D341Med (cell line): ENCODE measurements around the gene ZNF746.

Experiments used
- DNase-seq: peaks from one replicate; pipeline ENCODE4 v3.0.0; 2012; ENCODE audit warnings: low spot score

Gene ZNF746

GRCh38 chr7:149490083-149490760 is 7.4 kb downstream of the ZNF746 start:
- no peak for DNase-seq

GRCh38 chr7:149489391-149490024 is 8.1 kb downstream of the ZNF746 start:
- DNase-seq, result peak; percentile 65

- no peak for DNase-seq
Observed at GRCh38 chr7:149479568-149479967, 18.0 kb downstream of the ZNF746 start.

- no peak for DNase-seq
Observed at GRCh38 chr7:149478754-149479153, 18.9 kb downstream of the ZNF746 start.

- no peak for DNase-seq
Observed at GRCh38 chr7:149477494-149478443, 19.8 kb downstream of the ZNF746 start.

- DNase-seq, result no peak
Observed at GRCh38 chr7:149476791-149477190, 20.8 kb downstream of the ZNF746 start.

- DNase-seq, result no peak
Observed at GRCh38 chr7:149475121-149476045, 22.2 kb downstream of the ZNF746 start.

GRCh38 chr7:149474309-149475120 is 23.1 kb downstream of the ZNF746 start:
- DNase-seq, result no peak

GRCh38 chr7:149473251-149473650 is 24.4 kb downstream of the ZNF746 start:
- no peak for DNase-seq

GRCh38 chr7:149471289-149471953 is 26.2 kb downstream of the ZNF746 start:
- no peak for DNase-seq

GRCh38 chr7:149469806-149470205 is 27.8 kb downstream of the ZNF746 start:
- no peak for DNase-seq

- DNase-seq, result no peak
Observed at GRCh38 chr7:149468208-149468607, 29.4 kb downstream of the ZNF746 start.

GRCh38 chr7:149467321-149467859 is 30.2 kb downstream of the ZNF746 start:
- DNase-seq, result no peak

- no peak for DNase-seq
Observed at GRCh38 chr7:149466364-149466763, 31.2 kb downstream of the ZNF746 start.

GRCh38 chr7:149463500-149464161 is 34.0 kb downstream of the ZNF746 start:
- no peak for DNase-seq

- no peak for DNase-seq
Observed at GRCh38 chr7:149462101-149462520, 35.5 kb downstream of the ZNF746 start.

- peak; percentile 87 for DNase-seq
Observed at GRCh38 chr7:149460493-149461277, 36.9 kb downstream of the ZNF746 start, which contains the start of gene ZNF777. Gene ZNF777 (minus strand): TSS chr7:149461062. CDS start chr7:149456022, 5,040 bp downstream.
